GM12865 (cell line): Measurements from ENCODE around the gene NFIA.

Experiments used
- DNase-seq: peaks from one replicate; pipeline ENCODE4 v3.0.0; 2010; ENCODE audit warnings: low read depth
- H3K4me3 ChIP-seq: 2 replicates; pipeline ENCODE4 v1.5.1; 2011; ENCODE audit warnings: mild to moderate bottlenecking, low read depth, low read length, control low read depth
- TF ChIP-seq, protein P1 (sequence below): IDR thresholded peaks from 2 replicates; pipeline ENCODE4 v1.5.1; 2011; ENCODE audit warnings: low read length, control low read depth, low read depth, inconsistent platforms; ENCODE audit not compliant: insufficient read depth; ENCODE audit errors: missing control alignments

NFIA gene

DNA sequence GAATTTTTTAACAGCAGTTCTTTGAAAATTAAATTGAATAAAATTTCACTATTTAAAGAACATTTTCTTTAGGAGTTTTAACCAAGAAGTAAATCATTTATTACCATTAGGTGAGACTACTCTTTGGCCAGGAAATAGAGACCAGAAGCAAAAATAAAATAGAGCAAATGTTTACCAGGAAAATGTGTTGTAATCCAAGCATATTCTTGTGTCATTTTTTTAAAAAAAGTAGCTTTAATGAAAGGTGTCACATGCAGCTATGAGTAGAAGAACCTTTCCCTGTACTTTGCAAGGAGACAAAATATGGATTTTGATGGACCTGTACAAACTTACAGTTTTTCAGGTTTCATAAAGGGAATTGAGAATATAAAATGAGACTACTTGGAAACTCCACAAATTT is 140.8 kb downstream of the NFIA start:
- H3K4me3 ChIP-seq, result no peak overlapping the region
- no peak for DNase-seq
- TF ChIP-seq, protein P1, sequence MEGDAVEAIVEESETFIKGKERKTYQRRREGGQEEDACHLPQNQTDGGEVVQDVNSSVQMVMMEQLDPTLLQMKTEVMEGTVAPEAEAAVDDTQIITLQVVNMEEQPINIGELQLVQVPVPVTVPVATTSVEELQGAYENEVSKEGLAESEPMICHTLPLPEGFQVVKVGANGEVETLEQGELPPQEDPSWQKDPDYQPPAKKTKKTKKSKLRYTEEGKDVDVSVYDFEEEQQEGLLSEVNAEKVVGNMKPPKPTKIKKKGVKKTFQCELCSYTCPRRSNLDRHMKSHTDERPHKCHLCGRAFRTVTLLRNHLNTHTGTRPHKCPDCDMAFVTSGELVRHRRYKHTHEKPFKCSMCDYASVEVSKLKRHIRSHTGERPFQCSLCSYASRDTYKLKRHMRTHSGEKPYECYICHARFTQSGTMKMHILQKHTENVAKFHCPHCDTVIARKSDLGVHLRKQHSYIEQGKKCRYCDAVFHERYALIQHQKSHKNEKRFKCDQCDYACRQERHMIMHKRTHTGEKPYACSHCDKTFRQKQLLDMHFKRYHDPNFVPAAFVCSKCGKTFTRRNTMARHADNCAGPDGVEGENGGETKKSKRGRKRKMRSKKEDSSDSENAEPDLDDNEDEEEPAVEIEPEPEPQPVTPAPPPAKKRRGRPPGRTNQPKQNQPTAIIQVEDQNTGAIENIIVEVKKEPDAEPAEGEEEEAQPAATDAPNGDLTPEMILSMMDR, result no peak

DNA sequence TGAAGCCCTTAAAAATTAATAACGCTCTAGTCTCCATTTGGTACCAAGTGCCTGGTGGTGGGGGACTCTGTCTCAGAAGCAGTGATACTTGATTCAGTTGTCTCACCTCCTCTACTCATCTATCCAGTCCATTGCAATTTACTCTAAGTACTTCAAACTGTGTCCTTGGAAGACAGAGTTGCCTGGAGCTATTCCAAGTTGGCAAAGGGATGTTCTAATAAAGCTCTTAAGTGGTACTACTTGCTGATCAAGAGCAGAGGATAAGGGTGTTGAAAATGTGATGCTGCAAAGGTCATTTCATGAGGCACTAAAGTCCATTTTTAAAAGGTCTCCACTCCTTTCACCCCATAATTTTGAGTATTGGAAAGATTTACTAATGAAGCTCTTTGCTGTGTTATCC is 142.2 kb downstream of the NFIA start:
- H3K4me3 ChIP-seq, result no peak overlapping the region
- DNase-seq, result no peak
- TF ChIP-seq, protein P1, result no peak

DNA sequence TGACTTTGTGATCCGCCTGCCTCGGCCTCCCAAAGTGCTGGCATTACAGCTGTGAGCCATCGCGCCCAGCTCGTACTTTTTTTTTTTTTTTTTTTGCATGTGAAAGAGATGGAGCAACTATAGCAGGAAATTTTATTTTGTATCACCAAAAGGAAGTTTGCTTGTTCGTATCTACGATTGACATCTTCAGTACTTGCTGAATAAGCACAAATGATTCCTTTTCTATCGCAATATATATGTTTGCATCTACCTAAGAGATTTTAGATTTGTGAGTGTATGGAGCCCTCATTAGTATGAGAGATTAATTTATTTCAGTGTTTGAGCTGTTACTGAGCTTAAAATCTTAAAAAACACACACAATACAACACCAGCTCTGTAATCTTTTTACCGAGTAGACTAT is 143.1 kb downstream of the NFIA start:
- TF ChIP-seq, protein P1, result no peak
- H3K4me3 ChIP-seq, result no peak overlapping the region
- DNase-seq, result no peak

DNA sequence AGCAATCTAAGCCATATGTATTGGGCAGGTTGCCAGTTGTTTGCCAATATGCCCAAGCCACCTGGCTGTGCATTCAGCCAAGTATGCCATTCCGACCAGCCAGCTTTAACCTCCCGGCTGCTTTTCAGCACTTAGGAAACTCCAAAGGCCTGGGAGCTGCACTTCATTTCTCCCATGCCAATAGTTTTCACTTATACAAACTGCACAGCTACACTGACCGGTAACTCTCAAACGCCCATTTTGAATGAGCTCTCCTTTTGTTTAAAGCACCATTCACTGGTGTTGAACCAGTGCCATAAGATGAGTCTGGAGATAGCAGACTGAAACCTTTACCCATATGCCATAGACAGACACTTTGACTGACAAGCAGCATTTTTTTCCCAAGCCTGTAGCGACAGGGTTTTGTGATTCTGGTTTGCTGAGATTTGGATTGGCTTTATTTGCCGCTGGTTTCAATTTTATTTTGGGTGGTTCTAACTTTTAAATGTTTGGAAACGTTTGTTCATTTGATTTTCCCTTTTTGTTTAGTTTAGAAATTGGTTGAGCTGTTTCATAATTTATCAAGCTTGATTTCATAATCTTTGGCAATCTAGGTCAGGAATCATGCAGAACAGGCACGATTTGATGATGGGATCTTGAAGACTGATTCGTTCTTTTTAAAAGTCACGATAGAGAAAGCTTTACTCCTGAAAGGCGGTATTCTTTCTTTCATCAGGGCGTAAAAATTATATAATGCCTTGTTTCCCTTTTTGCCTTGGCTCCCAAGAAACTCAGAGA is 144.6 kb downstream of the NFIA start:
- TF ChIP-seq, protein P1, result no peak
- H3K4me3 ChIP-seq, result no peak overlapping the region
- no peak for DNase-seq

DNA sequence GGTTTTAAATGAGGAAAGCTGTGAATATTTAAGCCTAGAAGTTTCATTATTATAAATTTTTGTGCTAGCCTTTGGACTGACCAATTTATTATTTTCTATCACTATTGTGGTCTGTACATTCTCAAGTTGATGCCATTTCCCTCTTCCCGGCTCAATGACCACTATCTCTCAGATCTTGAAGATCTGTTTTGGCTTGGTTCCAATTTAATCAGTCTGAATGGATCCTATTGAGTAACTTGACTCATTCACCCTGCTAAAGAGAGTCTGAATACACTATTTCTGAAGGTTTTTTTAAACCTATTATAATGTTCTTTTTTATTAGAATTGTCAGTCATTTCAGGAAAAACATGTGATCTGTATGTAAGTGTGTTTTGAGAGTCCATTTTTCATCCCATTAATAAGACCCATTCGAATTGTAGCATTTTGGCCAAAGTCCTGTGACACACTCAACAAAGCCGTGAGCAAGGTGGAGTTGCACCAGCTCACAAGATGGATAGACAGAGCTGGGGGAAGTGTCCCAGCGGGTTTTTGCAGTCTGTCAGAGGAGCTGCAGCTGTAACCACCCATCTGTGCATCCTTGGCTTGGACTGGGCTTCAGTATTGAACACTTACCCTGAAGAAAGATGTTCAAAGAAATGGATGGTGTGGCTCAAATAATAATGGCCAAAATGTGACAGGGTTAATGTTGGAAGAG is 145.6 kb downstream of the NFIA start:
- TF ChIP-seq, protein P1, result no peak
- no peak for DNase-seq

DNA sequence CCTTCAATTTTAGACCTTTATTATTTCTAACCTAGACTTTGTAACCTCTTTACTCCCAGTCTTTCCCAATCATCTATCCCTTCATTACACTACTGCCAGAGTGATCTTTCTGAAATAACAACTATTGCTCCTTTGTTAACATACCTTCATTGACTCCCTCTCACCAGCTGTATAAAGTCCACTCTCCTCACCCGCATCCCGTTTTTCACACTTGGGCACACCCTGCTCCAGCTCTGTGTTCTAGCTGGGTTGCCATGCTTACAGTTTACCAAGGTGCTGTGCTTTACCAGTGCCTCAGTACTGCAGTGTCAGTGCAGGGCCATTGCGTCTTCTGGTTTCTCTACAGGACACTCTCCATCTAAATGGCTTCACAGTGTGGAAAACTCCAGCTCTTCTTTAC is 148.2 kb downstream of the NFIA start:
- TF ChIP-seq, protein P1, result no peak
- no peak for DNase-seq
- no peak overlapping the region for H3K4me3 ChIP-seq

More for the DNA sequence above, 145.6 kb downstream of the NFIA start:
- H3K4me3 ChIP-seq, result no peak overlapping the region

DNA sequence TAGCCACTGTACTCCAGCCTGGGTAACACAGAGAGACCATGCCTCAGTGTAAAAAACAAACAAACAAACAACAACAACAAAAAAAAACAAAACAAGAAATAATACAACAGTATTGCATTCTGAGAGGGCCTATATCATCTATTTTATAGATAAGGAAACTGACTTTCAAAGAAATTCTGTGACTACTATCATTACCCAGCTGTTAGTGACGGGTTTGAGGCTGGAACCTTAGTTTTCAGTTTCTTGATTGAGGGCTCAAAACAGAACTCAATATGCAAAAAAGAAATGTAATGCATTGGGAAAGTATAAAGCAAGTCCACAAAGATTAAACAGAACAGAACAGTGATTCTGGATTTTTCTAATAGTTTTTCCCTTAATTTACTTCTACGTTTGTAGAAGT is 149.4 kb downstream of the NFIA start:
- TF ChIP-seq, protein P1, result no peak

More for the DNA sequence above, 149.4 kb downstream of the NFIA start:
- no peak overlapping the region for H3K4me3 ChIP-seq
- no peak for DNase-seq
